Calu3 (cell line): ENCODE results near the gene ELOVL1. TPM values are rescaled to one million over a fixed set of nuclear protein-coding genes. Genes with fewer than 3 reads are reported as not detected.
"Not testable (repeated sequence)": the region's sequence is repeated elsewhere in the genome, so short reads cannot be mapped to it uniquely, and the experiment has no call there.

Experiments
- BruUV-seq: library from RNA; stranded (reverse); fragments of 400-500 nt; replicated peaks from 2 replicates; lab custom pipeline; 2021; lab: Mats Ljungman, UMichigan
- CTCF ChIA-PET: fragments of 300-600 bp; sonication (Branson Sonifier 250); formaldehyde crosslinking; loops from one replicate; lab custom pipeline; 2022; ENCODE audit warnings: antibody characterized with exemption; lab: Charles Lee
- DNase-seq: peaks from one replicate; pipeline ENCODE4 v3.0.0; 2022
- H3K27ac Mint-ChIP-seq: one replicate; pipeline ENCODE4 v1.8.0; 2022; ENCODE audit warnings: mixed read lengths; ENCODE audit not compliant: unreplicated experiment
- H3K27me3 Mint-ChIP-seq: one replicate; pipeline ENCODE4 v1.8.0; 2022; ENCODE audit warnings: mixed read lengths; ENCODE audit not compliant: unreplicated experiment
- H3K36me3 Mint-ChIP-seq: one replicate; pipeline ENCODE4 v1.8.0; 2022; ENCODE audit warnings: mild to moderate bottlenecking, moderate library complexity, mixed read lengths; ENCODE audit not compliant: insufficient read depth, unreplicated experiment
- H3K4me1 Mint-ChIP-seq: one replicate; pipeline ENCODE4 v1.8.0; 2022; ENCODE audit warnings: mild to moderate bottlenecking, low read depth, mixed read lengths; ENCODE audit not compliant: unreplicated experiment
- H3K4me3 Mint-ChIP-seq: one replicate; pipeline ENCODE4 v1.8.0; 2022; ENCODE audit warnings: mild to moderate bottlenecking, low read depth, moderate library complexity, mixed read lengths; ENCODE audit not compliant: unreplicated experiment
- H3K9me3 Mint-ChIP-seq: one replicate; pipeline ENCODE4 v1.8.0; 2022; ENCODE audit warnings: low read depth, mixed read lengths; ENCODE audit not compliant: unreplicated experiment
- intact Hi-C: fragments of 100-400 bp; cut with micrococcal nuclease; formaldehyde crosslinking; loops from one replicate; pipeline ENCODE4 v1.10.0; 2022; ENCODE audit not compliant: unreplicated experiment
- total RNA-seq: library from RNA; stranded (reverse); gene quantifications from 2 replicates; pipeline ENCODE4 v1.2.3, GENCODE V29; 2022
- TF ChIP-seq, protein P1 (sequence below): fragments of 200-600 bp; IDR thresholded peaks from one replicate; pipeline ENCODE4 v1.8.0; 2022; ENCODE audit warnings: antibody characterized with exemption; ENCODE audit not compliant: unreplicated experiment

ELOVL1 gene
- total RNA-seq, 1 experiment from 2014 or later = 107 TPM

DNA sequence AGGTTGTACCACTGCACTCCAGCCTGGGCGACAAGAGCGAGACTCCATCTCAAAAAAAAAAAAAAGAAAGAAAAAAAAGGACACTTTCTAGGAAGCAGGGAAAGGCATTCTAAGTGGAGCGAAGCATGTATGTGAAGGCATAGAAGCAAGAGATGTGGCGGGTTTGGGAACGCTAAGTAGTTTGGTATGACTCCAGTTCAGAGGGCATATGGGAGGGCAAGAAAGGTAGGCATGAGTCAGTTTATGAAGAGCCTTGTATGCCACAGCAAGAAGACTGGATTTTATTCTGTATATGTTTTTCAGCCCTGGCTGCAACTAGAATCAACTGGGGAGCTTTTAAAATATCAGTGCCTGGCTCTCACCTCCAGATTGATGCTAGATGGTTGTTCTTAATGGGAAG, 4.4 kb upstream of the ELOVL1 start:
- Mint-ChIP-seq H3K27me3 (no peaks in the 10 kb centered on the region), H3K36me3 (peaks cover 35% of the 10 kb centered on the region), H3K27ac (no peak overlapping the region), H3K4me1 (peaks cover 9% of the 10 kb centered on the region), H3K9me3 (no peaks in the 10 kb centered on the region), H3K4me3 (no peak overlapping the region)
- TF ChIP-seq, protein P1, sequence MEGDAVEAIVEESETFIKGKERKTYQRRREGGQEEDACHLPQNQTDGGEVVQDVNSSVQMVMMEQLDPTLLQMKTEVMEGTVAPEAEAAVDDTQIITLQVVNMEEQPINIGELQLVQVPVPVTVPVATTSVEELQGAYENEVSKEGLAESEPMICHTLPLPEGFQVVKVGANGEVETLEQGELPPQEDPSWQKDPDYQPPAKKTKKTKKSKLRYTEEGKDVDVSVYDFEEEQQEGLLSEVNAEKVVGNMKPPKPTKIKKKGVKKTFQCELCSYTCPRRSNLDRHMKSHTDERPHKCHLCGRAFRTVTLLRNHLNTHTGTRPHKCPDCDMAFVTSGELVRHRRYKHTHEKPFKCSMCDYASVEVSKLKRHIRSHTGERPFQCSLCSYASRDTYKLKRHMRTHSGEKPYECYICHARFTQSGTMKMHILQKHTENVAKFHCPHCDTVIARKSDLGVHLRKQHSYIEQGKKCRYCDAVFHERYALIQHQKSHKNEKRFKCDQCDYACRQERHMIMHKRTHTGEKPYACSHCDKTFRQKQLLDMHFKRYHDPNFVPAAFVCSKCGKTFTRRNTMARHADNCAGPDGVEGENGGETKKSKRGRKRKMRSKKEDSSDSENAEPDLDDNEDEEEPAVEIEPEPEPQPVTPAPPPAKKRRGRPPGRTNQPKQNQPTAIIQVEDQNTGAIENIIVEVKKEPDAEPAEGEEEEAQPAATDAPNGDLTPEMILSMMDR = no peak
- no peak for DNase-seq
- BruUV-seq = no TSS peak
- CTCF ChIA-PET = interaction anchor here (0.6 to 1.2 kb wide), 2 partner anchors 17 to 1931 kb away, joined by 3 to 7 read pairs; partner anchors contain the start of genes MED8 and SZT2
- intact Hi-C loops = no loop called here

DNA sequence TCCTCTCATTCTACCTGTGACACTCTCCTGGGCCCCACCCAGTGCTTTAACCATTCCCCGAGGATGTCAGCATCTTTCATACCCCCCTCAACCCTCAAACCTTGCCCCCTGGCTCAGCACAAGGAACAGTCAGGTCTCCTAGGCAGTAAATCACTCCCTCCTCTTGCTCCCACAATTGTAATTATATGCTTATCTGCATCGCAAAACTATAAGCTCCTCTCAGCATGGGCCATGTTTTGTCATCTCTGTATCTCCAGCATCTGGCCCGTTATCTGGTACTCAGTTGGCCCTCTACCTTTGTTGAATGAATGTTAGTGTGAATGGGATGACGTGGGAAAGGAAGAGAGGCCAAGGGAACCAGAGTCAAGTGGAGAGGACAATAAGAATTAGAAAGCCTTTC, 2.8 kb upstream of the ELOVL1 start:
- Mint-ChIP-seq H3K27me3 (no peaks in the 10 kb centered on the region), H3K27ac (no peak overlapping the region), H3K4me3 (no peak overlapping the region), H3K9me3 (no peaks in the 10 kb centered on the region), H3K4me1 (peaks cover 18% of the 10 kb centered on the region), H3K36me3 (peaks cover 46% of the 10 kb centered on the region)
- TF ChIP-seq, protein P1 = no peak
- no peak for DNase-seq
- intact Hi-C loops = no loop called here
- CTCF ChIA-PET = interaction anchor here (0.7 kb wide), 2 partner anchors 177 to 896 kb away, joined by 4 read pairs; no protein-coding TSS in a partner anchor
- BruUV-seq = no TSS peak

DNA sequence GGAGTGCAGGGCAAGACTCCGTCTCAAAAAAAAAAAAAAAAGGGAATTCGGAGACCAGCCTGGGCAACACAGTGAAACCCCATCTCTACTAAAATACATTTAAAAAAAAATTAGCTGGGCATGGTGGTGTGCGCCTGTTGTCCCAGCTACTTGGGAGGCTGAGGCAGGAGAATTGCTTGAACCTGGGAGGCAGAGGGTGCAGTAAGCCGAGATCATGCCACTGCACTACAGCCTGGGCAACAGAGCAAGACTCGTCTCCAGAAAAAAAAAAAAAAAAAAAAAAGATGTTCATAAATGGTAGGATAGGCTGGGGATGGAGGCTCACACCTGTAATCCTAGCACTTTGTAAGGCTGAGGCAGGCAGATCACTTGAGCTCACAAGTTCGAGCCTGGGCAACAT, 2.0 kb upstream of the ELOVL1 start:
- H3K36me3 Mint-ChIP-seq = peaks cover 54% of the 10 kb centered on the region
- H3K27ac Mint-ChIP-seq, DNase-seq, H3K9me3 Mint-ChIP-seq, H3K27me3 Mint-ChIP-seq, intact Hi-C loops, BruUV-seq: not testable (repeated sequence)
- H3K4me1 Mint-ChIP-seq = peaks cover 26% of the 10 kb centered on the region
- CTCF ChIA-PET = interaction anchor here (0.7 kb wide), 2 partner anchors 176 to 897 kb away, joined by 4 read pairs; no protein-coding TSS in a partner anchor
- H3K4me3 Mint-ChIP-seq = peak overlapping the region; percentile 79

DNA sequence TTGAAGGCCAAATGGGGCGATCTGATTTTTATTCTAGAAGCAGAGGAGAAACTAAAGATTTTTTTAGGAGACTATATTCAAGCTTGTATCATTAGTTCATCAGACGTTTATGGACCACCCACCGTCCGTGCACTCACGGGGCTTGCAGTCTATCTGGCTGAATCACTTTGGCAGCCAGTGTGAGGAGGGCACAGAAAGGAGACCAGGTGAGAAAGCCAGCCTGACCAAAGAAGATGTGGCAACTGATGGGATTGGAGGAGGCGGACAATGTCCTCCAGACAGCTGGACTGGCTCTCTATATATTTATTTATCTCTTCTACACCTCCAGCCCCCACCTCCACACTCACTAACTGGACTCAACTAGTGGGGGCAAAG, 822 bp upstream of the ELOVL1 start:
- no peaks in the 10 kb centered on the region for H3K9me3 Mint-ChIP-seq
- peak overlapping the region; percentile 79 for H3K4me3 Mint-ChIP-seq
- peak overlapping the region; percentile 88 for H3K27ac Mint-ChIP-seq
- peak; percentile 32 for DNase-seq
- intact Hi-C loops = no loop called here
- CTCF ChIA-PET = interaction anchor here (1.2 to 2.0 kb wide), 4 partner anchors 10 to 112 kb away, joined by 3 to 14 read pairs (median 10); partner anchors contain the start of gene C1orf210
- H3K36me3 Mint-ChIP-seq = peaks cover 65% of the 10 kb centered on the region
- no TSS peak for BruUV-seq
- TF ChIP-seq, protein P1 = no peak
- no peaks in the 10 kb centered on the region for H3K27me3 Mint-ChIP-seq
- peaks cover 38% of the 10 kb centered on the region for H3K4me1 Mint-ChIP-seq
